ENCODE results near the gene CNGA1.
"Not testable (repeated sequence)": the region's sequence is repeated elsewhere in the genome, so short reads cannot be mapped to it uniquely, and the experiment has no call there.

CNGA1 gene

GRCh38 chr4:47974566-47974965, 41.9 kb downstream of the CNGA1 start:
- no peak for FAIRE-seq
- DNase-seq (ENCODE audit: insufficient read length, low spot score): no peak

GRCh38 chr4:47972721-47973120, 43.8 kb downstream of the CNGA1 start:
- FAIRE-seq: no peak
- DNase-seq (ENCODE audit: insufficient read length, low spot score): no peak

- peak; percentile 4 for FAIRE-seq
- no peak for DNase-seq (ENCODE audit: insufficient read length, low spot score)
These were observed 44.3 kb downstream of the CNGA1 start for GRCh38 chr4:47972181-47972580.

- no peak for FAIRE-seq
- DNase-seq (ENCODE audit: insufficient read length, low spot score): no peak
These were observed 47.6 kb downstream of the CNGA1 start for GRCh38 chr4:47968847-47969246.

- DNase-seq (ENCODE audit: insufficient read length, low spot score): no peak
- FAIRE-seq: no peak
These were observed 61.8 kb downstream of the CNGA1 start for GRCh38 chr4:47954677-47955076.

- no peak for FAIRE-seq
- no peak for DNase-seq (ENCODE audit: insufficient read length, low spot score)
These were observed 62.2 kb downstream of the CNGA1 start for GRCh38 chr4:47954245-47954644.

GRCh38 chr4:47945930-47946726, 70.4 kb downstream of the CNGA1 start:
- FAIRE-seq (no peak), DNase-seq (ENCODE audit: insufficient read length, low spot score) (no peak)

- DNase-seq (ENCODE audit: insufficient read length, low spot score) (no peak), FAIRE-seq (no peak)
These were observed 74.2 kb downstream of the CNGA1 start for GRCh38 chr4:47942081-47942819.

- DNase-seq (ENCODE audit: insufficient read length, low spot score) (no peak), FAIRE-seq (no peak)
These were observed 77.0 kb downstream of the CNGA1 start for GRCh38 chr4:47939456-47939855.

GRCh38 chr4:47936336-47936735, 80.1 kb downstream of the CNGA1 start:
- DNase-seq (ENCODE audit: insufficient read length, low spot score) (no peak), FAIRE-seq (no peak)

GRCh38 chr4:47933840-47934239, 82.6 kb downstream of the CNGA1 start:
- no peak for DNase-seq (ENCODE audit: insufficient read length, low spot score)

GRCh38 chr4:47930971-47931804, 85.3 kb downstream of the CNGA1 start:
- FAIRE-seq (no peak), DNase-seq (ENCODE audit: insufficient read length, low spot score) (no peak)

More at GRCh38 chr4:47933840-47934239, 82.6 kb downstream of the CNGA1 start:
- FAIRE-seq: peak; percentile 85

GRCh38 chr4:47929682-47930201, 86.7 kb downstream of the CNGA1 start:
- FAIRE-seq (no peak), DNase-seq (ENCODE audit: insufficient read length, low spot score) (no peak)

GRCh38 chr4:47926667-47927258, 89.7 kb downstream of the CNGA1 start:
- peak; percentile 92 for FAIRE-seq

GRCh38 chr4:47923261-47923608, 93.2 kb downstream of the CNGA1 start:
- peak; percentile 11 for FAIRE-seq
- not testable (repeated sequence) for DNase-seq (ENCODE audit: insufficient read length, low spot score)

More at GRCh38 chr4:47926667-47927258, 89.7 kb downstream of the CNGA1 start:
- DNase-seq (ENCODE audit: insufficient read length, low spot score): no peak

GRCh38 chr4:47922436-47923260, 93.8 kb downstream of the CNGA1 start:
- not testable (repeated sequence) for DNase-seq (ENCODE audit: insufficient read length, low spot score); FAIRE-seq

- FAIRE-seq: not testable (repeated sequence)
These were observed 99.3 kb downstream of the CNGA1 start for GRCh38 chr4:47917163-47917562.

GRCh38 chr4:47915378-47915777, 101.1 kb downstream of the CNGA1 start:
- no peak for DNase-seq (ENCODE audit: insufficient read length, low spot score)
- FAIRE-seq: no peak

More at GRCh38 chr4:47917163-47917562, 99.3 kb downstream of the CNGA1 start:
- DNase-seq (ENCODE audit: insufficient read length, low spot score): not testable (repeated sequence)

GRCh38 chr4:47914926-47915237, 101.6 kb downstream of the CNGA1 start:
- peak; percentile 96 for FAIRE-seq
- DNase-seq (ENCODE audit: insufficient read length, low spot score): no peak
